Esophagus (tissue), 2 donors: ENCODE measurements around the gene TRAF3. TPM values are rescaled to one million over a fixed set of nuclear protein-coding genes. Genes with fewer than 3 reads are reported as not detected.
A peak's percentile ranks its signal among the peaks of the same experiment; 100 is the strongest.

Experiments used
- H3K27ac ChIP-seq, 2 donors: one replicate each; pipeline ENCODE4 v1.5.1; 2013; ENCODE audit warnings: low read depth in 2 of 2, mild to moderate bottlenecking in 2 of 2, inconsistent platforms in 1 of 2, low read length in 1 of 2, moderate library complexity in 1 of 2
- H3K27me3 ChIP-seq, 2 donors: one replicate each; pipeline ENCODE4 v1.6.1; 2013; ENCODE audit warnings: low read length in 2 of 2, control low read depth in 1 of 2, mild to moderate bottlenecking in 1 of 2; ENCODE audit not compliant: insufficient read depth in 2 of 2, control insufficient read depth in 1 of 2
- H3K36me3 ChIP-seq, 2 donors: one replicate each; pipeline ENCODE4 v1.6.1; 2013; ENCODE audit warnings: low read length in 1 of 2; ENCODE audit not compliant: control insufficient read depth in 2 of 2, insufficient read depth in 2 of 2
- H3K4me1 ChIP-seq, 2 donors: one replicate each; pipeline ENCODE4 v1.6.1; 2013; ENCODE audit warnings: low read length in 1 of 2; ENCODE audit not compliant: control insufficient read depth in 2 of 2, insufficient read depth in 2 of 2
- H3K4me3 ChIP-seq, 2 donors: one replicate each; pipeline ENCODE4 v1.5.1; 2013; ENCODE audit warnings: low read length in 2 of 2, mild to moderate bottlenecking in 2 of 2, low read depth in 1 of 2, moderate library complexity in 1 of 2
- H3K9me3 ChIP-seq, 2 donors: one replicate each; pipeline ENCODE4 v1.6.1; 2013; ENCODE audit warnings: mild to moderate bottlenecking in 2 of 2, low read depth in 1 of 2, low read length in 1 of 2, moderate library complexity in 1 of 2; ENCODE audit not compliant: control insufficient read depth in 2 of 2, insufficient read depth in 1 of 2
- WGBS, 2 donors: extraction: QIAGEN DNeasy Blood & Tissue Kit; methylation state at CpG; one replicate each; pipeline ENCODE4 v1.1.7; 2013; 5-methylcytosine and 5-hydroxymethylcytosine counted together
- polyA plus RNA-seq, 2 donors: library from polyadenylated mRNA; stranded (reverse); fragments of 200-250 nt; gene quantifications; one replicate each; pipeline ENCODE4 v1.2.3, GENCODE V29; 2013
- donor health status: healthy with polysubstance abuse.
- donor health status: Bipolar disorder and iron deficiency.

The TRAF3 gene
- polyA plus RNA-seq, 2 donors: 3.8 to 4.9 TPM

DNA sequence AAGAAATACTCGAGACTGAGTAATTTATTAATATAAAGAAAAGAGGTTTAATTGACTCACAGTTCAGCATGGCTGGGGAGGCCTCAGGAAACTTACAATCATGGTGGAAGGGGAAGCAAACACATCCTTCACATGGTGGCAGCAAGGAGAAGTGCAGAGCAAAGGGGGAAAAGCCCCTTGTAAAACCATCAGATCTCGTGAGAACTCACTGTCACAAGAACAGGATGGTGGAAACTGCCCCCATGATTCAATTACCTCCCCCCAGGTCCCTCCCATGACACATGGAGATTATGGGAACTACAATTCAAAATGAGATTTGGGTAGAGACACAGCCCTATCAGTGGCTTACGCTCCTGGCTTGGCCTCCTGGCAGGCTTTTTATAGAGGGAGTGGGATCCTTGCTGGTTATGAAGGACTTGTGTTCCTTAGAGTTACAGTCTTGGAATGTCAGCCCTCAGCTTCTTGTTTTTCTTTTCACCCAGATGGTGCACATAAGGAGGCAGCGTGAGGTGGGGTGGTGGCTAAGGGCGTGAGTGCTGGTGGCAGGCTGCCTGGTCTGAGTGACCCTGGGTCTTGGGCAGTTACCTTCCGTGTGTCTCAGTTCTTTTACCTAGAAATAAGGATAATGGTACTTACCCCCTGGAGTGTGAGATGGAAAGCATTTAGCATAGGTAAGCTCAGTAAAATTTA is 25.7 kb downstream of the TRAF3 start:
- Histone ChIP-seq H3K27me3 (no peaks in the 10 kb centered on the region), H3K4me1 (peaks cover 6 to 9% of the 10 kb centered on the region in 2 donors), H3K9me3 (no peaks in the 10 kb centered on the region), H3K27ac (no peak overlapping the region), H3K4me3 (no peak overlapping the region), H3K36me3 (no peaks in the 10 kb centered on the region)
- whole genome bisulfite sequencing, 2 donors: 87 to 89% methylated on average over 6 of the region's 6 CpGs

DNA sequence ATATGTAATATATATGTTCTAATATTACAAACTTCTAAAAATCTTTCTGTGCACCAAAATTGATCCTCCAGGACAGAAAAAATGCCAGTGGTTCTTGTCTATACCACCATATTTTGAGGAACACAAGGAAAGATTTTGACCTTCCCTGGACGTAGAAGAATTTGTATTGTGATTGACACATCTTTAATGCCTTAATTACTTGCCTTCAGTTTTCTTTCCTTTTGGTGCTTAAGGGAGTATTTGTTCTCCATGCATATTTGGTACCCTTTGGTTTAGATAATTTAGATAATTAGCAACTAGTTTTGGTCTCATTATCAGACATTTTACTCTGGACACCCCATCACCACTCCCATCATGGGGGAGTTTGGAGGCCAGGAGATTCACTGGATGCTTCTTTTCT is 27.6 kb downstream of the TRAF3 start:
- WGBS, 2 donors: 72 to 83% methylated on average over 1 of the region's 1 CpG
- no peak overlapping the region for H3K4me3 ChIP-seq
- no peaks in the 10 kb centered on the region for H3K27me3 ChIP-seq
- H3K27ac ChIP-seq: no peak overlapping the region
- H3K9me3 ChIP-seq: no peaks in the 10 kb centered on the region
- no peaks in the 10 kb centered on the region for H3K36me3 ChIP-seq
- peaks cover 5 to 6% of the 10 kb centered on the region in 2 donors for H3K4me1 ChIP-seq

DNA sequence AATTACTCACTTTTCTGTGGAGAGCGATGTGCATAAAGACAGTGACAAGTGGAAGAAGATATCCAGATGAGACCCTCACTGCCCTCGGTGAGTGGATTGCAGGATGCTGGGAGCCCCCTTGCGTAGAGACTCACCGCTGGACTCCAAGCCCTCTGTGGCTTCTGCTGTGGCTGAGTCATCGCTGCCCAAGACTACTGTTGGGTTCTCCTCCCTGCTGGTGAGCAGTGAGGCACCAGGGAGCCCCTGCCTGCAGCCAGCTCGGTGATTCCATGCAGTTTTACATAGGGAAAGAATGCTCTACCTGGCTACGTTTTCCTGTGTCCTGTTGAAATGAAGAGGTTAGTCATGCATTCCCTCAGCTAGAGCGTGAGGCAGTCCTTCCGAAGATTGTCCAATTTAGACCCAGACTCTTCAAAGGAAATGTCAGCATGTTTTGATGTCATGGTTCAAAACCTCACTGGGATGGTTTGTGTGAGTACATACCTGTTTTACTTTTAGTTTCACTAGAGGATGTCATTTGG is 28.2 kb downstream of the TRAF3 start:
- no peaks in the 10 kb centered on the region for H3K27me3 ChIP-seq
- no peaks in the 10 kb centered on the region for H3K36me3 ChIP-seq
- H3K4me3 ChIP-seq: no peak overlapping the region
- peak overlapping the region in 1 of 2 donors; percentile 31 for H3K27ac ChIP-seq
- WGBS, 2 donors: 79 to 80% methylated on average over 9 of the region's 9 CpGs
- peaks cover 3 to 5% of the 10 kb centered on the region in 2 donors for H3K4me1 ChIP-seq
- H3K9me3 ChIP-seq: no peaks in the 10 kb centered on the region

DNA sequence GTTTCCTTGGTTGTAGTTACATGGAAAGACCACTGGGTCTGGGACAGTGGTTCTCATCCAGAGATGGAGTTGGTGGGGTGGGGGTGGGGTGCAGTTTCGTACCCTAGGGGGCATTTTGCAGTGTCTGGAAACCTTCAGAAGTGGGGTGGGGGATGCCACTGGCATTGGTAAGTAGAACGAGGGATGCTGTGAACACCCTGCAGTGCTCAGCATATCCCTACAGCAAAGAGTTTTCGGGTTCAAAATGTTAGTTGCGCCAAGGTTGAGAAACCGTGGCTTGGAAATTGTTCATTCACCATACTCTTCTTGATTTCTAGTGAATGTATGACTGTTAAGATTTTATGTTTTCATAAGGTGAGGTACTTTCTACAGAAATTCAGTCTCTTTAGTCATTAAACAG is 28.7 kb downstream of the TRAF3 start:
- H3K9me3 ChIP-seq: no peaks in the 10 kb centered on the region
- H3K27me3 ChIP-seq: no peaks in the 10 kb centered on the region
- H3K27ac ChIP-seq: peak overlapping the region in 1 of 2 donors; percentile 49
- 86 to 90% methylated on average over 5 of the region's 5 CpGs for WGBS, 2 donors
- H3K4me3 ChIP-seq: no peak overlapping the region
- no peaks in the 10 kb centered on the region for H3K36me3 ChIP-seq
- peaks cover 3 to 5% of the 10 kb centered on the region in 2 donors for H3K4me1 ChIP-seq

DNA sequence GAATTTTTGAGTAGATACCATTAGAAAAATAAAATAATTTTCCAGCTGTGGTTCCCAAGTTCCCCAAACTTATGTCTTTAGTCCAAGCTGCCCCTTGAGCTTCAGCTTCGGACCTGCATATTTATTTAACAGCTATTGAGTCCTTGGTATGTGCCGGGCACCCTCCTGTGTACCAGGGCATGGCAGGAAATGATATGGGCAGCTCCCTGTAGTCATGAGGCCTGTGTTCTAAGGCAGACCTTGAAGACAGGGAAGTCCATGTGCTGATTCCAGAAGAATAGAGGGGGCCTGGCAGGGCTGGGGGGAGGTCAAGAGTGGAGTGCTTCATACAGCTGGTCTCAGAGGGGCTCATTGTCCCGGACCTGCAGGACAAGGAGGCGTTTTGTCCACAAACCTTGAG is 29.2 kb downstream of the TRAF3 start:
- Histone ChIP-seq H3K36me3 (no peaks in the 10 kb centered on the region), H3K4me1 (peaks cover 3 to 5% of the 10 kb centered on the region in 2 donors)
- WGBS, 2 donors: 89 to 90% methylated on average over 4 of the region's 4 CpGs

DNA sequence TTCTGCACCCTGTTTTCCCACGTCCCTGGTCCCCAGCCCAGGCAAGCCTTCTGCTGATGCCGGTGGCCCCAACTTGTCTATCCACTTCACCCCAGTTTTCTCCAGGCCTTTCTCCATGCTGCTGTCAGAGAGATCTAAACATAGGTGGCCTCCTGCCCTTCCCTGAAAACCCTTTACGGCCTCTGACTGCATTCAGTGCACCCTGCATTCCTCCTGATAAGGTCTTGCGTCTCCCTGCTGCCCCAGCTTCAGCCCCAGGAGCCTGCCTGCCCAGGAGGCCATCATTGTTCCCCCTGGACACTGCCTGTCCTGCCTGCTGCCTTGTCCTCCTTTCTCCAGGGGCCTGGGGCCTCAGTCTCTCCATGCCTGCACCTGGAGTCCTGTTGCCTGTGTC is 29.8 kb downstream of the TRAF3 start:
- 81 to 87% methylated on average over 4 of the region's 4 CpGs for WGBS, 2 donors
- Histone ChIP-seq H3K27me3 (no peaks in the 10 kb centered on the region), H3K4me1 (peaks cover 3 to 5% of the 10 kb centered on the region in 2 donors), H3K36me3 (no peaks in the 10 kb centered on the region), H3K9me3 (no peaks in the 10 kb centered on the region), H3K27ac (peak overlapping the region in 1 of 2 donors; percentile 18), H3K4me3 (no peak overlapping the region)

More for the DNA sequence above, 29.2 kb downstream of the TRAF3 start:
- H3K27ac ChIP-seq: no peak overlapping the region
- no peak overlapping the region for H3K4me3 ChIP-seq
- no peaks in the 10 kb centered on the region for H3K9me3 ChIP-seq
- H3K27me3 ChIP-seq: no peaks in the 10 kb centered on the region

DNA sequence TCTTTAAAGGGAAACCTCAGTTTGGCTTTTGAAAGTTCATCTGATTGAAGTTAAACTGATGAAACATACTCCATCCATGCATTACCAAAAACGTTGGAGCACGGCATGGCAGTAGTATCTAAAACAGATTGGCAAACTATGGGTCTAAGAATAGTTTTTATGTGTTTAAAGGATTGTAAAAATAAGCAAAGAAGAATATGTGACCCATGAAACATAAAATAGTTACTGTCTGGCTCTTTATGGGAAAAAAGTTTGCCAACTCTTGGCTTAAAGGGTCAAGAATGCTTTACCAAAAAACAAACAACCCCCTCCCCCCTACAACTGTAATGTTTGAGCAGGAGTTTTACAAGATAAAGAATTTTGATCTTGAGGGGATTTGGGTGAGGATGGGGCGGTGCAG is 32.6 kb downstream of the TRAF3 start:
- peaks cover 5% of the 10 kb centered on the region in 2 donors for H3K4me1 ChIP-seq
- no peak overlapping the region for H3K27ac ChIP-seq
- H3K4me3 ChIP-seq: no peak overlapping the region
- H3K27me3 ChIP-seq: no peaks in the 10 kb centered on the region
- H3K36me3 ChIP-seq: no peaks in the 10 kb centered on the region
- H3K9me3 ChIP-seq: no peaks in the 10 kb centered on the region
- 86 to 88% methylated on average over 3 of the region's 3 CpGs for WGBS, 2 donors

DNA sequence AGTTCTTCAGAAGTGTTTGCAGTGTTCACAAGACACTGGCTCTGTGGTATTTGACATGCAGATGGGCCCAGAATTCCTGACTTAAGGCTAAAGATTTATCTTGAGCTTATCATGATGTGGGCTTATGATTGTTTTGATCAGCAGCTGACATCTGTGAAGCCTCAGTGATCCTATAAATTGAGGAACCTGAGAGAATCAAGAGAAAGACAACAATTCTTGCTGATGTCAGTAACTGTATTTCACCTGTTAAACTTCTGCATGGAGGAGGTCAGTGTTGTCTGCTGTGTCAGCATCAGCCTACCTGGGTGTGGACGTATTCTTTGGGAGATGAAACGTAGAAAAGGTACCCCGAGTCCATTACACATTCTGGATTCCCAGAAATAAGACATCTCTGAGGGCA is 33.3 kb downstream of the TRAF3 start:
- Histone ChIP-seq H3K4me3 (no peak overlapping the region), H3K36me3 (no peaks in the 10 kb centered on the region), H3K4me1 (peaks cover 5% of the 10 kb centered on the region in 2 donors), H3K9me3 (no peaks in the 10 kb centered on the region), H3K27me3 (no peaks in the 10 kb centered on the region), H3K27ac (no peak overlapping the region)
- WGBS, 2 donors: 83 to 90% methylated on average over 3 of the region's 3 CpGs

DNA sequence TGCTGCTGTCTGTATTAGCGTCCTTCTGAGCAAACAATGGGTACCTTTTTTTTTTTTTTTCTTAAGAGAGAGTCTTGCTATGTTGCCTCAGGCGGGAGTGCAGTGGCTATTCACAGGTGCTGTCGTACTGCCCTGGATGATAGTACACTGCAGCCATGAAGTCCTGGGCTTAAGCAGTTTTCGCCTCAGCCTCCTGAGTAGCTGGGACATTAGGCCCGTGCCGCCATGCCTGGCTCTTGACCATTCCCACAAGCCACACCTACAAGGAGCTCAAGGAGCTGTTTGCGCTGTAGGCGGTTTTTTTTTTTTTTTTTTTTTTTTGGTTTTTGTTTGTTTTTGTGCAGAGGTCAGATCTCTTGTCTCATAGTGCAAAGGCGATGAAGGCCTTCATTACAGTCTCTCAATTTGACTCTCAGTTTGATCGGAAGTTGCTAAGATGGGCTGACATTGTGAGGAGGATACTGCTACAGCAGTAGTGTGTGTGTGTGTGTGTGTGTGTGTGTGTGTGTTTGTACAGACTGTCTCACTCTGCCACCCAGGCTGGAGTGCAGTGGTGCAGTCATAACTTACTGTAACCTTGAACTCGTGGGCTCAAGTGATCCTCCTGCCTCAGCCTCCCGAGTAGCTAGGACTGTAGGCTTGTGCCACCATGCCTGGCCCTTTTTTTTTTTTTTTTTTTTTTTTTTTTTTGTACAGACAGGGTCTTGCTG is 34.2 kb downstream of the TRAF3 start:
- H3K36me3 ChIP-seq: no peaks in the 10 kb centered on the region
- H3K27me3 ChIP-seq: no peaks in the 10 kb centered on the region
- H3K9me3 ChIP-seq: no peaks in the 10 kb centered on the region
- H3K27ac ChIP-seq: no peak overlapping the region
- H3K4me3 ChIP-seq: no peak overlapping the region
- H3K4me1 ChIP-seq: peaks cover 5% of the 10 kb centered on the region in 2 donors
- 77 to 87% methylated on average over 12 of the region's 12 CpGs for WGBS, 2 donors
